GM12878 (cell line): ENCODE data around the gene BRSK2. TPM values are rescaled to one million over a fixed set of nuclear protein-coding genes. Genes with fewer than 3 reads are reported as not detected.

Experiments used
- ATAC-seq: fragments of 200-7000 bp; cut with Tn5 transposase; 3 replicates; pipeline ENCODE4 v1.9.1; 2020; ENCODE audit warnings: mild to moderate bottlenecking, moderate library complexity
- BruUV-seq: library from RNA; stranded (reverse); fragments of 400-500 nt; replicated peaks from 2 replicates; lab custom pipeline; 2021; lab: Mats Ljungman, UMichigan
- CTCF ChIA-PET: fragments of 300-600 bp; sonication (Branson Sonifier 250); formaldehyde crosslinking; extraction: SDS; loops from one replicate; lab custom pipeline; 2021; ENCODE audit warnings: inconsistent platforms; lab: Yijun Ruan, JAX
- POLR2A ChIA-PET: fragments of 350-600 bp; formaldehyde crosslinking; extraction: SDS; loops from one replicate; lab custom pipeline; 2021; ENCODE audit warnings: inconsistent platforms; lab: Charles Lee
- RAD21 ChIA-PET: fragments of 300-600 bp; sonication (Branson Sonifier 250); formaldehyde crosslinking; loops from one replicate; lab custom pipeline; 2023; ENCODE audit warnings: antibody characterized with exemption; ENCODE audit not compliant: unreplicated experiment; lab: Charles Lee
- SMC1A ChIA-PET: fragments of 300-600 bp; sonication (Branson Sonifier 250); formaldehyde crosslinking; loops from one replicate; lab custom pipeline; 2023; ENCODE audit not compliant: unreplicated experiment, uncharacterized antibody; lab: Charles Lee
- DNase-seq: peaks from one replicate; pipeline ENCODE4 v3.0.0-alpha.2; 2011; ENCODE audit warnings: low read depth, low spot score
- FAIRE-seq: peaks from 3 replicates; lab custom pipeline; 2011; peaks lifted over from hg19 to GRCh38; lab: Jason Lieb, UNC
- H2AFZ ChIP-seq: 2 replicates; pipeline ENCODE4 v1.6.0; 2011; ENCODE audit warnings: low read depth, low read length, control low read depth; ENCODE audit not compliant: control insufficient read depth
- H3K27ac ChIP-seq: 2 replicates; pipeline ENCODE4 v1.5.1; 2011; ENCODE audit warnings: control low read depth; ENCODE audit not compliant: control insufficient read depth, insufficient read depth
- H3K27me3 ChIP-seq, 2 experiments: replicated peaks in 1 of 2; 2 replicates each; pipeline versions ENCODE4 v1.6.0 to v1.6.1; 2011; ENCODE audit warnings: low read length in 1 of 2; ENCODE audit not compliant: control insufficient read depth in 2 of 2, insufficient read depth in 2 of 2
- H3K36me3 ChIP-seq, 2 experiments: 2 replicates each; pipeline ENCODE4 v1.5.1; 2011; ENCODE audit warnings: low read length in 1 of 2; ENCODE audit not compliant: control insufficient read depth in 2 of 2, insufficient read depth in 2 of 2
- H3K4me1 ChIP-seq: 2 replicates; pipeline ENCODE4 v1.6.1; 2011; ENCODE audit warnings: mild to moderate bottlenecking, low read length, moderate library complexity, mixed read lengths; ENCODE audit not compliant: control insufficient read depth, insufficient read depth
- H3K4me2 ChIP-seq: 2 replicates; pipeline ENCODE4 v1.6.0; 2011; ENCODE audit warnings: control low read depth; ENCODE audit not compliant: control insufficient read depth, insufficient read depth
- H3K4me3 ChIP-seq: fragments of 200-600 bp; sonication (generic); 2 replicates; pipeline ENCODE4 v1.5.1; 2016
- H3K79me2 ChIP-seq: 2 replicates; pipeline ENCODE4 v1.6.0; 2011; ENCODE audit warnings: low read length; ENCODE audit not compliant: control insufficient read depth, insufficient read depth
- H3K9ac ChIP-seq: 2 replicates; pipeline ENCODE4 v1.8.0; 2011; ENCODE audit warnings: low read length, control low read depth, mixed read lengths; ENCODE audit not compliant: control insufficient read depth, insufficient read depth
- H3K9me3 ChIP-seq: replicated peaks from 3 replicates; pipeline ENCODE4 v1.5.1; 2011; ENCODE audit warnings: mild to moderate bottlenecking, low read length; ENCODE audit not compliant: control insufficient read depth, insufficient read depth
- H4K20me1 ChIP-seq: 2 replicates; pipeline ENCODE4 v1.6.0; 2011; ENCODE audit not compliant: control insufficient read depth, insufficient read depth
- ATF7 ChIP-seq: fragments of 450-650 bp; IDR thresholded peaks from 2 replicates; pipeline ENCODE4 v1.6.1; 2016; ENCODE audit warnings: low read depth, mild to moderate bottlenecking
- CREM ChIP-seq: IDR thresholded peaks from 2 replicates; pipeline ENCODE4 v1.6.1; 2014; ENCODE audit warnings: antibody characterized with exemption, low read depth
- JUND ChIP-seq: IDR thresholded peaks from 2 replicates; pipeline ENCODE4 v1.6.1; 2012; ENCODE audit warnings: low read depth, mild to moderate bottlenecking, low read length, improper control_type of control experiment, moderate library complexity
- RBBP5 ChIP-seq: fragments of 200-600 bp; sonication (generic); conservative IDR thresholded peaks from 2 replicates; pipeline ENCODE4 v1.6.1; 2016
- SMARCA5 ChIP-seq: fragments of 450-650 bp; IDR thresholded peaks from 2 replicates; pipeline ENCODE4 v1.6.1; 2017; ENCODE audit warnings: mild to moderate bottlenecking
- TCF12 ChIP-seq: IDR thresholded peaks from 2 replicates; pipeline ENCODE4 v1.6.1; 2011; ENCODE audit warnings: low read depth, mild to moderate bottlenecking, low read length
- WGBS: methylation state at CpG from one replicate; pipeline ENCODE4 v1.1.6; 2016; ENCODE audit warnings: low lambda C conversion rate; ENCODE audit not compliant: insufficient replicate concordance, insufficient coverage; ENCODE audit errors: missing lambda C conversion rate; 5-methylcytosine and 5-hydroxymethylcytosine counted together
- in situ Hi-C: fragments of 300-500 bp; cut with MboI; formaldehyde crosslinking; loops from 9 replicates; pipeline ENCODE4 v1.14.3; 2018; ENCODE audit warnings: mixed read lengths
- intact Hi-C: fragments of 100-400 bp; cut with micrococcal nuclease; formaldehyde crosslinking; loops from one replicate; pipeline ENCODE4 v1.14.2; 2022; ENCODE audit not compliant: unreplicated experiment
- polyA plus RNA-seq, 11 experiments: library from polyadenylated mRNA; depleted of rRNA in 4 of 11; unstranded in 6 of 11; stranded (reverse) in 5 of 11; fragments of >200 nt; fragmentation: Nextera tagmentation in 4 of 11; fragmentation: Illumina TruSeq in 1 of 11; extraction: Ambion mirVana in 4 of 11; extraction: Trizol in 1 of 11; gene quantifications; 1 replicate in 1 of 11; 2 replicates in 10 of 11; pipeline versions ENCODE4 v1.2.1 to v1.2.3, GENCODE V29; 2011 to 2016; ENCODE audit warnings: inconsistent platforms in 2 of 11, missing spikeins in 2 of 11, low read depth in 1 of 11
- total RNA-seq, 4 experiments: library from RNA; depleted of rRNA in 3 of 4; stranded (reverse); fragments of >200 nt in 3 of 4; fragmentation: Illumina TruSeq in 1 of 4; extraction: Trizol in 1 of 4; gene quantifications; 2 replicates each; pipeline versions ENCODE4 v1.2.1 to v1.2.3, GENCODE V29; 2013 to 2021

The BRSK2 gene
- total and polyA plus RNA-seq, 10 of the 15 experiments (the other 5 are each of a cell fraction or from before 2014, with no cell fraction given): 0.13 TPM; not detected in 9

DNA sequence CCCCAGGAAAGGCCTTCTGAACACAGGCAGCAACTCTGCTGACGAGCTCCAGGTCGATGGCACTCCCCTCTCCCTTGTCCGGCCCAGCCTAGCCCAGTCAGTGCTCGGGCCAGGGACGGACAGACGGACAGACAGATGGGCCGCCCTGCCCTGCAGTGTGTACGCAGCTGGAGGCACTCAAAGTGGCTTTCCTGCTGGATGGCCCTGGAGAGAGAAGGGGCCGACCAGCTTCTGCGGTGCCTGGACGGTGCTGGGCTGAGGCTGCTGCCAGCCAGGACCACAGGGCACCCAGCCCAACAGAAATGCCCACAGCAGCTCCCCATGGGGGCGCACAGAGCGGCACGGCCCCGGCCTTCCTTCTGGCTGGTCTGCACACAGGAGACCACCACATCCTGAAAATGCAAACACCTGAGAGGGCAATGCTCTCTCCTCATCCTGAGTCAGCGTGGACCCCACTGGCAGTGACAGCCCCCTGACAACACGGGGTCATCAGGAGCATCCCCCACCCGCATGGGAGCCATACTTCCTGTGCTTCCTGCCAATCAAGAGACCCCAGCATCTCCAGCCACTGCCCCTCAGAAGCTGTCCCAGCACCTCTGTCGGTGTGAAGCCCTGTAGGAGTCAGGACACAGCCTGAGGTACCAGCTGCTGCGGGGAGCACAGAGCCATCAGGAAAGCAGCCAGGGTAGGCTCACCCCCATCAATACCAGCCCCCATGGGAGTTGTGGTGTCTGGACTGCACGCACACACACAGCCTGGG, 97.5 kb downstream of the BRSK2 start:
- RAD21 ChIA-PET: no interaction called here

GRCh38 chr11:1487851-1488574, 98.3 kb downstream of the BRSK2 start:
- no TSS peak for BruUV-seq
- intact Hi-C loops (no loop called here), in situ Hi-C loops (no loop called here)
- Histone ChIP-seq H3K4me1 (peaks cover 7% of the 10 kb centered on the region), H3K4me2 (0 out of 2 replicates have a peak overlapping the region, but pooled peaks have one; percentile 9), H3K9me3 (no peaks in the 10 kb centered on the region), H3K79me2 (no peaks in the 10 kb centered on the region; the same call in none of the 2 replicates), H3K27ac (no peak overlapping the region), H3K36me3 (peaks cover 0 to 1% of the 10 kb centered on the region in 2 experiments; a peak in 1 of 4 replicates), H3K27me3 (no peaks in the 10 kb centered on the region), H3K9ac (no peak overlapping the region), H3K4me3 (no peak overlapping the region), H2AFZ (no peak overlapping the region), H4K20me1 (no peaks in the 10 kb centered on the region; the same call in 1 of the 2 replicates)
- peak; percentile 43 for ATAC-seq
- ChIA-PET CTCF (interaction anchor here (0.7 kb wide), 1 partner anchor 329 kb away, joined by 3 read pairs; no protein-coding TSS in a partner anchor), POLR2A (no interaction called here), SMC1A (no interaction called here), RAD21 (no interaction called here)
- WGBS: 90% methylated on average over 19 of the region's 23 CpGs
- DNase-seq: no peak
- FAIRE-seq: no peak
- TF ChIP-seq JUND: no peak
- no peak for TF ChIP-seq SMARCA5
- no peak for TF ChIP-seq ATF7

More for the DNA sequence above, 97.5 kb downstream of the BRSK2 start:
- FAIRE-seq (no peak), DNase-seq (no peak), ATAC-seq (no peak)
- in situ Hi-C loops (no loop called here), intact Hi-C loops (no loop called here)
- no peak overlapping the region for H3K27ac ChIP-seq
- H3K36me3 ChIP-seq: no peaks in the 10 kb centered on the region; a peak in 1 of 4 replicates
- POLR2A ChIA-PET: no interaction called here
- H4K20me1 ChIP-seq: no peaks in the 10 kb centered on the region; the same call in 1 of the 2 replicates
- WGBS: 88% methylated on average over 21 of the region's 21 CpGs
- peaks cover 7% of the 10 kb centered on the region for H3K4me1 ChIP-seq
- H3K79me2 ChIP-seq: no peaks in the 10 kb centered on the region; the same call in none of the 2 replicates
- H3K27me3 ChIP-seq: no peaks in the 10 kb centered on the region
- H3K4me3 ChIP-seq: no peak overlapping the region
- no peak overlapping the region for H3K4me2 ChIP-seq
- CTCF ChIA-PET: interaction anchor here (0.7 to 1.0 kb wide), 2 partner anchors 8 to 329 kb away, joined by 3 read pairs; no protein-coding TSS in a partner anchor
- TF ChIP-seq RBBP5 (no peak), TCF12 (no peak), CREM (no peak)
- no peak overlapping the region for H3K9ac ChIP-seq
- SMC1A ChIA-PET: no interaction called here
- no peaks in the 10 kb centered on the region for H3K9me3 ChIP-seq
- no TSS peak for BruUV-seq
- no peak overlapping the region for H2AFZ ChIP-seq
